Activated CD4-positive, alpha-beta memory T cell treated with anti-CD3 and anti-CD28 coated beads, Interleukin-2, amount 10 ng/mL, durations not matched to agents 7 days and 5 days (primary cell): ENCODE measurements around the gene USP49. TPM values are rescaled to one million over a fixed set of nuclear protein-coding genes. Genes with fewer than 3 reads are reported as not detected.

Experiments
- CTCF ChIA-PET: fragments of 350-600 bp; sonication (Branson Sonifier 250); formaldehyde crosslinking; loops from one replicate; lab custom pipeline; 2021; ENCODE audit warnings: antibody characterized with exemption, inconsistent platforms; lab: Charles Lee
- POLR2A ChIA-PET: fragments of 350-600 bp; sonication (Branson Sonifier 250); formaldehyde crosslinking; loops from one replicate; lab custom pipeline; 2021; ENCODE audit warnings: antibody characterized with exemption; lab: Charles Lee
- DNase-seq: peaks from one replicate; pipeline ENCODE4 v3.0.0-alpha.2; 2020
- H3K27ac Mint-ChIP-seq: one replicate; pipeline ENCODE4 v1.8.0; 2021; ENCODE audit warnings: mild to moderate bottlenecking, mixed read lengths
- H3K27me3 Mint-ChIP-seq: one replicate; pipeline ENCODE4 v1.8.0; 2021; ENCODE audit warnings: mixed read lengths
- H3K36me3 Mint-ChIP-seq: one replicate; pipeline ENCODE4 v1.8.0; 2021; ENCODE audit warnings: low read depth, mixed read lengths
- H3K4me1 Mint-ChIP-seq: one replicate; pipeline ENCODE4 v1.8.0; 2021; ENCODE audit warnings: mixed read lengths
- H3K4me3 Mint-ChIP-seq: one replicate; pipeline ENCODE4 v1.8.0; 2021; ENCODE audit warnings: mild to moderate bottlenecking, mixed read lengths
- H3K9me3 Mint-ChIP-seq: one replicate; pipeline ENCODE4 v1.8.0; 2021; ENCODE audit warnings: mixed read lengths
- total RNA-seq, 2 experiments: library from RNA; stranded (reverse); gene quantifications; one replicate each; pipeline ENCODE4 v1.2.3, GENCODE V29; 2021

Gene USP49
- total RNA-seq, 2 experiments from 2014 or later, result 6.8 to 7.3 TPM

DNA sequence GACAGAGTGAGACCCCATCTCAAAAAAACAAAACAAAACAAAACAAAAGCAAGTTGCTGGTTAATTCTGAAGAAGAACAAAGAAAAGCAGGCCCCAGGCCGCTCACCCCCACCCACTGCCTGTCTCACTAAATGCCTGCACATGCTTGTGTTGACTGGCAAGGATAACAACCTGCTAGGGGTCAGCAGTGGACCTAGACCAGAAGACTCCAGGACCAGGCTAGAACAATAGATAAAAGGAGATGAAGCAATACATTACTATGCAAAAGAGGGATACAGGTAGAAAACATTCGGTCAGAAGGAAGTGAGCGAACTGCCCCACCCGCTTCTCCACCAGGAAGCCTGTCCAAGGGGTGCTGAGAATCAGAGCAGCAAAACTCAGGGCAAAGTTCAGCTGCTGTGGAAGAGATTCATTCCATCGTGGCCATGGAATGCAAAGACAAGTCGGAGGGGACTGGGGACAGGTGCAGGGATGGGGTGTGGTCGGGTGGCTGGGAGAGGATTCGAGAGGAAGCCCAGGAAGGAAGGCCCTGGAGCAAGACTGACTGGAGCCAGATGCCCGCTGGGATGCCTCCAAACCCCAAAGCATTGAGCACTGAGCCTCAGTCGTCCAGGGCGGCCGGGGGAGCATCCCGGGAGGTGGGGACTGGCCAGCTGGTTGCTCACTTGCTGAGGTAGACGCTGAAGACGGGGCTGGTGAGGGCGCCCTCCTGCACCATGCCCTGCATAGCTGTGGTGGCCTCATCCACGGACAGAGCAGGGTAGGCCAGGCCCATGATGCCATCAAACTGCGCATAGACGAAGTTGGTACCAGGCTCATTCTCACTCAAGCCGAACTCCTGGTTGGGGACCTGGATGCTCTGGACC, 153.3 kb downstream of the USP49 start:
- H3K36me3 Mint-ChIP-seq, result no peaks in the 10 kb centered on the region
- ChIA-PET POLR2A (no interaction called here), CTCF (no interaction called here)
- H3K4me1 Mint-ChIP-seq, result no peaks in the 10 kb centered on the region
- no peaks in the 10 kb centered on the region for H3K9me3 Mint-ChIP-seq
- H3K27ac Mint-ChIP-seq, result no peak overlapping the region
- H3K4me3 Mint-ChIP-seq, result no peak overlapping the region
- no peak for DNase-seq
- peaks cover under 1% of the 10 kb centered on the region for H3K27me3 Mint-ChIP-seq

GRCh38 chr6:41740366-41741162, 154.6 kb downstream of the USP49 start:
- Mint-ChIP-seq H3K27me3 (peaks cover 2% of the 10 kb centered on the region), H3K27ac (no peak overlapping the region), H3K4me3 (no peak overlapping the region), H3K36me3 (no peaks in the 10 kb centered on the region), H3K4me1 (peaks cover 3% of the 10 kb centered on the region), H3K9me3 (no peaks in the 10 kb centered on the region)
- POLR2A ChIA-PET, result no interaction called here
- no peak for DNase-seq
- CTCF ChIA-PET, result no interaction called here

Other genes with a start within 250 kb of the USP49 start
- gene TFEB, start 159.8 kb downstream of the USP49 start, total RNA-seq, result 10 to 100 TPM; 14.9 to 15.0 TPM
- not detected for gene PGC, start 148.0 kb downstream of the USP49 start, total RNA-seq
- 1 to 10 TPM; 4.0 to 4.2 TPM for gene FRS3, start 115.5 kb downstream of the USP49 start, total RNA-seq
- gene PRICKLE4, start 114.6 kb downstream of the USP49 start, total RNA-seq, result not detected
- gene TOMM6, start 107.7 kb downstream of the USP49 start, total RNA-seq, result 100 to 1,000 TPM; 126 to 130 TPM
- 10 to 100 TPM; 21.4 to 21.9 TPM for gene MED20, start 25.8 kb upstream of the USP49 start, total RNA-seq
- gene BYSL, start 26.1 kb upstream of the USP49 start, total RNA-seq, result 10 to 100 TPM; 23.9 to 24.8 TPM
- gene CCND3, start 46.4 kb upstream of the USP49 start, total RNA-seq, result 100 to 1,000 TPM; 456 to 464 TPM
- 10 to 100 TPM; 48.0 to 55.1 TPM for gene TAF8, start 155.1 kb upstream of the USP49 start, total RNA-seq
- gene C6orf132, start 247.2 kb upstream of the USP49 start, total RNA-seq, result under 1 TPM; 0.05 to 0.10 TPM